ENCODE data around the gene ACOT4.

DNA sequence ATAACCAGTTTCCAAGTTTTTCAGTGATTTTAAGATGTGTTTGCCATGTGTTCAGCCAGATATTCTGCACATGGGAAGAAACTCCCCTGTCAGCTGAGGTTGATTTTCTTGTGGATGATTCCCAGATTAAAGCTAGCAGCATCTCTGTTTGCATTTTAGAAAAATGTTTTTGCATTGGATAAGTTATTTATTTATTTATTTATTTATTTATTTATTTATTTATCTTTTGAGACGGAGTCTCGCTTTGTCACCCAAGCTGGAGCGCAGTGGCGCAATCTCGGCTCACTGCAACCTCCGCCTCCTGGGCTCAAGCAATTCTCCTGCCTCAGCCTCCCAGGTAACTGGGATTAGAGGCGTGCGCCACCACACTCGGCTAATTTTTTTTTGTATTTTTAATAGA, 2.8 kb downstream of the ACOT4 start:
- TF ChIP-seq POLR2A (IDR thresholded peaks at IDR 0.05): no peak
- TF ChIP-seq, protein P1, sequence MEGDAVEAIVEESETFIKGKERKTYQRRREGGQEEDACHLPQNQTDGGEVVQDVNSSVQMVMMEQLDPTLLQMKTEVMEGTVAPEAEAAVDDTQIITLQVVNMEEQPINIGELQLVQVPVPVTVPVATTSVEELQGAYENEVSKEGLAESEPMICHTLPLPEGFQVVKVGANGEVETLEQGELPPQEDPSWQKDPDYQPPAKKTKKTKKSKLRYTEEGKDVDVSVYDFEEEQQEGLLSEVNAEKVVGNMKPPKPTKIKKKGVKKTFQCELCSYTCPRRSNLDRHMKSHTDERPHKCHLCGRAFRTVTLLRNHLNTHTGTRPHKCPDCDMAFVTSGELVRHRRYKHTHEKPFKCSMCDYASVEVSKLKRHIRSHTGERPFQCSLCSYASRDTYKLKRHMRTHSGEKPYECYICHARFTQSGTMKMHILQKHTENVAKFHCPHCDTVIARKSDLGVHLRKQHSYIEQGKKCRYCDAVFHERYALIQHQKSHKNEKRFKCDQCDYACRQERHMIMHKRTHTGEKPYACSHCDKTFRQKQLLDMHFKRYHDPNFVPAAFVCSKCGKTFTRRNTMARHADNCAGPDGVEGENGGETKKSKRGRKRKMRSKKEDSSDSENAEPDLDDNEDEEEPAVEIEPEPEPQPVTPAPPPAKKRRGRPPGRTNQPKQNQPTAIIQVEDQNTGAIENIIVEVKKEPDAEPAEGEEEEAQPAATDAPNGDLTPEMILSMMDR (IDR thresholded peaks at IDR 0.05): no peak

Measured in uterus (tissue), 2 donors.